Stomach (tissue), 4 donors: ENCODE results near the gene GNMT.

Source experiments
- CTCF ChIP-seq, 7 experiments: fragments of 450-650 bp in 4 of 7; fragments of 200-600 bp in 3 of 7; sonication (generic) in 3 of 7; IDR thresholded peaks; one replicate each; pipeline ENCODE4 v1.5.1; 2016 to 2019; ENCODE audit warnings: antibody characterized with exemption in 7 of 7, control low read depth in 2 of 7, mild to moderate bottlenecking in 1 of 7
- EP300 ChIP-seq: sonication (generic); formaldehyde crosslinking; IDR thresholded peaks from one replicate; pipeline ENCODE4 v1.6.1; 2017; ENCODE audit warnings: antibody characterized with exemption
- POLR2AphosphoS5 ChIP-seq, 3 donors: sonication (generic); formaldehyde crosslinking; IDR thresholded peaks; one replicate each; pipeline ENCODE4 v1.6.1; 2016; ENCODE audit warnings: antibody characterized with exemption in 3 of 3

DNA sequence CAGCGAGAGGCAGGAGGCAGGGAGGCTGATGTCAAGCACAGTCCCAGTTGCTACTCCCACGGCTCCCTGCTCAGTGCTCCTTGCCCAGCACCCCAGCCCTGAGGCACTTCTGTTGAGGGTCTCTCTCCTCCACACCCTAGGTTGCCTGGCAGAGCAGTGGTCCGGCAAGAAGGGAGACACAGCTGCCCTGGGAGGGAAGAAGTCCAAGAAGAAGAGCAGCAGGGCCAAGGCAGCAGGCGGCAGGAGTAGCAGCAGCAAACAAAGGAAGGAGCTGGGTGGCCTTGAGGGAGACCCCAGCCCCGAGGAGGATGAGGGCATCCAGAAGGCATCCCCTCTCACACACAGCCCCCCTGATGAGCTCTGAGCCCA, 22.1 kb upstream of the GNMT start:
- TF ChIP-seq EP300: no peak
- no peak for TF ChIP-seq CTCF (IDR thresholded peaks at IDR 0.05)
- TF ChIP-seq POLR2AphosphoS5 (IDR thresholded peaks at IDR 0.05): no peak
